OCI-LY7 (cell line): ENCODE results near the gene GPATCH2L.

Experiments
- EZH2phosphoT487 ChIP-seq: fragments of 200-600 bp; sonication (generic); IDR thresholded peaks from 2 replicates; pipeline ENCODE4 v1.6.1; 2018; ENCODE audit warnings: low read depth, borderline replicate concordance, mild to moderate bottlenecking, mixed run types, antibody characterized with exemption, low read length, moderate library complexity, mixed read lengths
- TF ChIP-seq, protein P1 (sequence below): fragments of 200-600 bp; sonication (generic); conservative IDR thresholded peaks from 2 replicates; pipeline ENCODE4 v1.5.1; 2014; ENCODE audit warnings: mild to moderate bottlenecking, antibody characterized with exemption, low read length, moderate library complexity, mixed read lengths

DNA sequence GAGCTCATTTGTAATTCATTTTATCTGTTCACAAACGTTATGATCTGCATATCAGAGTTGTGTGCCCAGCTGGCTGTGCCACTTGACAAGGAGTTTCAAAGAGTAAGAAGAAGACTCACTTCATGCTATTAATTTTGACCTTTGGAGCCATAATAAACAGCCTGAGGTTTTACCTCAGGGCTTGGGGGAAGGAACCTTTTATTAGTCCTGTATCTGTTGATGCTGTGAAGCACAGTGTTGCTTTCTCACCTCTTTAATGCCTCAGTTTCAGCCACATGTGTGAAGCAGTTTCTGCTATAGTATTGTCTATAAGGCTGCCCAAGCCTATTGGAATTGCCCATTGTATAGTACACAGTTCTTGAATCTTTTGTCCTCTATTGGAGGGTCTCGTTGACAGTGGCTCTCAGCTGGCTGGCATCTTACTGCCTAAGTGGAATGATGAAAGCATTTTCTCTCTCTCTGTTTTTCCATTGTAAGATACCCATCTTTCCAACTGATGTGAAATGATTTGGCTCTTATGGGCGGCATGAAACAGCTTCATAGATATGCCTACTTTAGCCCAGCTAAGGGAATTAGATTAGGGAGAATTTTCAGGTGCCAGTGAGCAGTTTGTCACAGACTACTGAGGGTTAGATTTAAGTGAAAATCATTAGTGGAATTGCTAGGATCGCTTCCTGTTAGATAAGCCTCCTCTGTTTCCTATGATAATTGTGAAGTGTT lies 34.7 kb downstream of the GPATCH2L start:
- TF ChIP-seq, protein P1, sequence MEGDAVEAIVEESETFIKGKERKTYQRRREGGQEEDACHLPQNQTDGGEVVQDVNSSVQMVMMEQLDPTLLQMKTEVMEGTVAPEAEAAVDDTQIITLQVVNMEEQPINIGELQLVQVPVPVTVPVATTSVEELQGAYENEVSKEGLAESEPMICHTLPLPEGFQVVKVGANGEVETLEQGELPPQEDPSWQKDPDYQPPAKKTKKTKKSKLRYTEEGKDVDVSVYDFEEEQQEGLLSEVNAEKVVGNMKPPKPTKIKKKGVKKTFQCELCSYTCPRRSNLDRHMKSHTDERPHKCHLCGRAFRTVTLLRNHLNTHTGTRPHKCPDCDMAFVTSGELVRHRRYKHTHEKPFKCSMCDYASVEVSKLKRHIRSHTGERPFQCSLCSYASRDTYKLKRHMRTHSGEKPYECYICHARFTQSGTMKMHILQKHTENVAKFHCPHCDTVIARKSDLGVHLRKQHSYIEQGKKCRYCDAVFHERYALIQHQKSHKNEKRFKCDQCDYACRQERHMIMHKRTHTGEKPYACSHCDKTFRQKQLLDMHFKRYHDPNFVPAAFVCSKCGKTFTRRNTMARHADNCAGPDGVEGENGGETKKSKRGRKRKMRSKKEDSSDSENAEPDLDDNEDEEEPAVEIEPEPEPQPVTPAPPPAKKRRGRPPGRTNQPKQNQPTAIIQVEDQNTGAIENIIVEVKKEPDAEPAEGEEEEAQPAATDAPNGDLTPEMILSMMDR, result no peak
- TF ChIP-seq EZH2phosphoT487, result no peak
